Vagina (tissue), 2 donors: Measurements from ENCODE around the gene PTPRK. TPM values are rescaled to one million over a fixed set of nuclear protein-coding genes. Genes with fewer than 3 reads are reported as not detected.
"Not testable (repeated sequence)": the region's sequence is repeated elsewhere in the genome, so short reads cannot be mapped to it uniquely, and the experiment has no call there.

Experiments used
- DNase-seq, 2 donors: peaks; one replicate each; pipeline ENCODE4 v3.0.0-alpha.2; 2017; ENCODE audit errors: extremely low spot score in 2 of 2
- H3K27ac ChIP-seq: fragments of 200-600 bp; sonication (generic); one replicate; pipeline ENCODE4 v1.5.1; 2019
- H3K27me3 ChIP-seq: fragments of 200-600 bp; sonication (generic); one replicate; pipeline ENCODE4 v1.5.1; 2019
- H3K36me3 ChIP-seq, 2 donors: fragments of 200-600 bp; sonication (generic); one replicate each; pipeline ENCODE4 v1.5.1; 2017 to 2019
- H3K4me1 ChIP-seq: fragments of 200-600 bp; sonication (generic); one replicate; pipeline ENCODE4 v1.5.1; 2019
- H3K4me3 ChIP-seq, 2 donors: fragments of 200-600 bp; sonication (generic); 1 replicate in 1 of 2; 2 replicates in 1 of 2; pipeline ENCODE4 v1.5.1; 2016 to 2019
- H3K9me3 ChIP-seq: fragments of 200-600 bp; sonication (generic); one replicate; pipeline ENCODE4 v1.5.1; 2019
- POLR2A ChIP-seq, 2 donors: fragments of 450-650 bp; IDR thresholded peaks; one replicate each; pipeline ENCODE4 v1.6.1; 2017; ENCODE audit warnings: antibody characterized with exemption in 2 of 2, mild to moderate bottlenecking in 2 of 2, moderate library complexity in 2 of 2
- POLR2AphosphoS5 ChIP-seq, 2 donors: sonication (generic); formaldehyde crosslinking; IDR thresholded peaks; one replicate each; pipeline ENCODE4 v1.9.0; 2017; ENCODE audit warnings: antibody characterized with exemption in 2 of 2, mild to moderate bottlenecking in 2 of 2, low read depth in 1 of 2; ENCODE audit not compliant: insufficient read depth in 1 of 2
- intact Hi-C: fragments of 100-400 bp; cut with DNase I; formaldehyde crosslinking; loops from one replicate; pipeline ENCODE4 v1.15.1; 2023
- total RNA-seq: library from RNA; depleted of rRNA; stranded (reverse); fragments of >200 nt; gene quantifications from one replicate; pipeline ENCODE4 v1.2.3, GENCODE V29; 2016
- TF ChIP-seq, protein P1 (sequence below), 3 experiments: fragments of 450-650 bp in 2 of 3; fragments of 200-600 bp in 1 of 3; sonication (generic) in 1 of 3; IDR thresholded peaks; one replicate each; pipeline ENCODE4 v1.5.1; 2017 to 2019; ENCODE audit warnings: antibody characterized with exemption in 3 of 3, mild to moderate bottlenecking in 2 of 3, moderate library complexity in 2 of 3

The PTPRK gene
- total RNA-seq, 1 donor from 2014 or later: 82.5 TPM

GRCh38 chr6:127934956-127935355 lies 585.4 kb downstream of the PTPRK start:
- TF ChIP-seq POLR2A (IDR thresholded peaks at IDR 0.05) (no peak), POLR2AphosphoS5 (IDR thresholded peaks at IDR 0.05; ENCODE audit: insufficient read depth in 1 of 2, low read depth in 1 of 2) (no peak)
- TF ChIP-seq, protein P1, sequence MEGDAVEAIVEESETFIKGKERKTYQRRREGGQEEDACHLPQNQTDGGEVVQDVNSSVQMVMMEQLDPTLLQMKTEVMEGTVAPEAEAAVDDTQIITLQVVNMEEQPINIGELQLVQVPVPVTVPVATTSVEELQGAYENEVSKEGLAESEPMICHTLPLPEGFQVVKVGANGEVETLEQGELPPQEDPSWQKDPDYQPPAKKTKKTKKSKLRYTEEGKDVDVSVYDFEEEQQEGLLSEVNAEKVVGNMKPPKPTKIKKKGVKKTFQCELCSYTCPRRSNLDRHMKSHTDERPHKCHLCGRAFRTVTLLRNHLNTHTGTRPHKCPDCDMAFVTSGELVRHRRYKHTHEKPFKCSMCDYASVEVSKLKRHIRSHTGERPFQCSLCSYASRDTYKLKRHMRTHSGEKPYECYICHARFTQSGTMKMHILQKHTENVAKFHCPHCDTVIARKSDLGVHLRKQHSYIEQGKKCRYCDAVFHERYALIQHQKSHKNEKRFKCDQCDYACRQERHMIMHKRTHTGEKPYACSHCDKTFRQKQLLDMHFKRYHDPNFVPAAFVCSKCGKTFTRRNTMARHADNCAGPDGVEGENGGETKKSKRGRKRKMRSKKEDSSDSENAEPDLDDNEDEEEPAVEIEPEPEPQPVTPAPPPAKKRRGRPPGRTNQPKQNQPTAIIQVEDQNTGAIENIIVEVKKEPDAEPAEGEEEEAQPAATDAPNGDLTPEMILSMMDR (IDR thresholded peaks at IDR 0.05): no peak
- H3K27ac ChIP-seq: no peak overlapping the region
- DNase-seq: no peak
- H3K36me3 ChIP-seq: no peaks in the 10 kb centered on the region
- H3K9me3 ChIP-seq: no peaks in the 10 kb centered on the region
- no peak overlapping the region for H3K4me3 ChIP-seq
- peaks cover 9% of the 10 kb centered on the region for H3K4me1 ChIP-seq
- no peaks in the 10 kb centered on the region for H3K27me3 ChIP-seq
- intact Hi-C loops: no loop called here

GRCh38 chr6:127933852-127934840 lies 586.3 kb downstream of the PTPRK start:
- no peaks in the 10 kb centered on the region for H3K27me3 ChIP-seq
- intact Hi-C loops: no loop called here

DNA sequence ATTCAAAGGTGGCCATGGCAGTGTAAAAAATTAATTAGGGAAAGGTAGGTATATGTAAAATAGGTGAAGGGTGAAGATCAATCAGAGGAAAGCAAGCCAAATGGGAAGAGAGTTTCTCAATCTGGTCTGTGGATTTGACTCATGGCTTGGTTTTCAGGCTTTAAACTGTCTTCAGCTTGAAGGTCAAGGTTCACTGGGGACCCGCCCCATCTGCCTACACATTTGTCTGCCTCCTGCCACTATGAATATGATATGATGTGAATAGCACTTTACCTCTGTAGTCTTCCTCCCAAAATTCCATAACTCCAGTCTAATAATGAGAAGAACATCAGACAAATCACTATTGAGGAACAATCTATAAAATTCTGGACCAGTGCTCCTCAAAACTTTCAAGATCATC lies 587.3 kb downstream of the PTPRK start:
- Histone ChIP-seq H3K36me3 (no peaks in the 10 kb centered on the region), H3K9me3 (no peaks in the 10 kb centered on the region), H3K27me3 (no peaks in the 10 kb centered on the region), H3K4me3 (no peak overlapping the region), H3K4me1 (no peaks in the 10 kb centered on the region), H3K27ac (no peak overlapping the region)
- DNase-seq: no peak
- no peak for TF ChIP-seq POLR2AphosphoS5 (IDR thresholded peaks at IDR 0.05; ENCODE audit: insufficient read depth in 1 of 2, low read depth in 1 of 2)
- TF ChIP-seq POLR2A (IDR thresholded peaks at IDR 0.05): no peak
- TF ChIP-seq, protein P1 (IDR thresholded peaks at IDR 0.05): no peak
- intact Hi-C loops: no loop called here

More at GRCh38 chr6:127933852-127934840, 586.3 kb downstream of the PTPRK start:
- DNase-seq: no peak
- Histone ChIP-seq H3K4me1 (peaks cover 3% of the 10 kb centered on the region), H3K27ac (no peak overlapping the region), H3K36me3 (no peaks in the 10 kb centered on the region), H3K4me3 (no peak overlapping the region), H3K9me3 (no peaks in the 10 kb centered on the region)
- TF ChIP-seq, protein P1 (IDR thresholded peaks at IDR 0.05): no peak
- no peak for TF ChIP-seq POLR2AphosphoS5 (IDR thresholded peaks at IDR 0.05; ENCODE audit: insufficient read depth in 1 of 2, low read depth in 1 of 2)
- TF ChIP-seq POLR2A (IDR thresholded peaks at IDR 0.05): no peak

DNA sequence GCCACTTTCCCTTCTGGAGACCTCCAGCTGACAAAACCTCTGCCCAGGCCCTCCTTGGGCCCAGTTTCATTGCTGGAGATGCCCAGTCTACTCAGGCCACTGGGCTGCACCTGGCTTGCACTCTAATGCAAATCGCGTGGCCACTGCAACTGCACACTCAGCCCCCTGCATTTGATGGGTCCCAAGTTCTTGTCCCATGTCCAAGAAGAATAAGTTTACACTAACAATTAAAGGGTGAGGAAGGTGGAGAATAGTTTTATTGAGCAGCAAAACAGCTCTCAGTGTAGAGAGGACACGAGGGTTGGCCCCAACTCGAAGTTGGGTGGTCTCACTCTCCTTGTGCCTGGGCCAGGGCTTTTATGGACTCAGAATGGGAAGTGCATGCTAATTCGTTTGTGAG lies 587.7 kb downstream of the PTPRK start:
- Histone ChIP-seq H3K4me1 (no peaks in the 10 kb centered on the region), H3K9me3 (no peaks in the 10 kb centered on the region), H3K27ac (no peak overlapping the region), H3K4me3 (no peak overlapping the region), H3K36me3 (no peaks in the 10 kb centered on the region), H3K27me3 (no peaks in the 10 kb centered on the region)
- TF ChIP-seq POLR2AphosphoS5 (IDR thresholded peaks at IDR 0.05; ENCODE audit: insufficient read depth in 1 of 2, low read depth in 1 of 2): no peak
- TF ChIP-seq, protein P1 (IDR thresholded peaks at IDR 0.05): no peak
- TF ChIP-seq POLR2A (IDR thresholded peaks at IDR 0.05): no peak
- intact Hi-C loops: no loop called here
- no peak for DNase-seq

DNA sequence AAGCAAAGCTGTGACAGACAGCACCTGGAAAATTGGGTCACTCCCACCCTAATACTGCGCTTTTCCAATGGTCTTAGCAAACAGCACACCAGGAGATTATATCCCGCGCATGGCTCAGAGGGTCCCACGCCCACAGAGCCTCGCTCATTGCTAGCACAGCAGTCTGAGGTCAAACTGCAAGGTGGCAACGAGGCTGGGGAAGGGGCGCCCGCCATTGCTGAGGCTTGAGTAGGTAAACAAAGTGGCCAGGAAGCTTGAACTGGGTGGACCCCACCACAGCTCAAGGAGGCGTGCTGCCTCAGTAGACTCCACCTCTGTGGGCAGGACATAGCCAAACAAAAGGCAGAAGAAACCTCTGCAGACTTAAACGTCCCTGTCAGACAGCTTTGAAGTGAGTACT lies 594.0 kb downstream of the PTPRK start:
- H3K4me3 ChIP-seq, H3K4me1 ChIP-seq, H3K9me3 ChIP-seq, intact Hi-C loops, H3K36me3 ChIP-seq, H3K27ac ChIP-seq, DNase-seq, H3K27me3 ChIP-seq: not testable (repeated sequence)
